Rectal smooth muscle tissue (tissue), 1 donor: ENCODE results near the gene SH3RF3.

ENCODE experiments used
- H3K27ac ChIP-seq: one replicate; pipeline ENCODE4 v1.7.0; 2013; ENCODE audit warnings: low read depth, low read length, inconsistent platforms
- H3K27me3 ChIP-seq: one replicate; pipeline ENCODE4 v1.7.0; 2013; ENCODE audit warnings: low read length; ENCODE audit not compliant: control insufficient read depth, insufficient read depth
- H3K36me3 ChIP-seq: one replicate; pipeline ENCODE4 v1.7.0; 2013; ENCODE audit warnings: low read length; ENCODE audit not compliant: control insufficient read depth, insufficient read depth
- H3K4me1 ChIP-seq: one replicate; pipeline ENCODE4 v1.7.0; 2013; ENCODE audit warnings: low read length; ENCODE audit not compliant: control insufficient read depth, insufficient read depth
- H3K4me3 ChIP-seq: one replicate; pipeline ENCODE4 v1.7.0; 2013; ENCODE audit warnings: low read length
- H3K9ac ChIP-seq: one replicate; pipeline ENCODE4 v1.7.0; 2013; ENCODE audit warnings: low read length

The SH3RF3 gene

GRCh38 chr2:109385506-109385905 lies 256.5 kb downstream of the SH3RF3 start:
- H3K9ac ChIP-seq: no peak overlapping the region
- H3K27ac ChIP-seq: no peak overlapping the region
- H3K27me3 ChIP-seq: no peaks in the 10 kb centered on the region
- H3K4me3 ChIP-seq: no peak overlapping the region
- no peaks in the 10 kb centered on the region for H3K36me3 ChIP-seq
- H3K4me1 ChIP-seq: peaks cover 11% of the 10 kb centered on the region

- Histone ChIP-seq H3K4me1 (peaks cover 11% of the 10 kb centered on the region), H3K27me3 (no peaks in the 10 kb centered on the region), H3K27ac (no peak overlapping the region), H3K36me3 (no peaks in the 10 kb centered on the region), H3K4me3 (no peak overlapping the region), H3K9ac (no peak overlapping the region)
These were observed 257.1 kb downstream of the SH3RF3 start for GRCh38 chr2:109386004-109386695.

- Histone ChIP-seq H3K9ac (no peak overlapping the region), H3K4me3 (no peak overlapping the region), H3K36me3 (no peaks in the 10 kb centered on the region)
These were observed 258.3 kb downstream of the SH3RF3 start for GRCh38 chr2:109387221-109387735.

GRCh38 chr2:109387778-109388469 lies 258.9 kb downstream of the SH3RF3 start:
- Histone ChIP-seq H3K9ac (no peak overlapping the region), H3K27ac (no peak overlapping the region), H3K36me3 (no peaks in the 10 kb centered on the region), H3K4me1 (peaks cover 7% of the 10 kb centered on the region), H3K4me3 (no peak overlapping the region), H3K27me3 (no peaks in the 10 kb centered on the region)

More at GRCh38 chr2:109387221-109387735, 258.3 kb downstream of the SH3RF3 start:
- Histone ChIP-seq H3K4me1 (peaks cover 11% of the 10 kb centered on the region), H3K27me3 (no peaks in the 10 kb centered on the region), H3K27ac (no peak overlapping the region)

- Histone ChIP-seq H3K4me1 (no peaks in the 10 kb centered on the region), H3K9ac (no peak overlapping the region), H3K4me3 (no peak overlapping the region), H3K36me3 (no peaks in the 10 kb centered on the region), H3K27ac (no peak overlapping the region), H3K27me3 (no peaks in the 10 kb centered on the region)
These were observed 262.2 kb downstream of the SH3RF3 start for GRCh38 chr2:109391243-109391642.

- Histone ChIP-seq H3K4me1 (no peaks in the 10 kb centered on the region), H3K4me3 (no peak overlapping the region), H3K9ac (no peak overlapping the region), H3K27ac (no peak overlapping the region), H3K36me3 (no peaks in the 10 kb centered on the region), H3K27me3 (no peaks in the 10 kb centered on the region)
These were observed 263.1 kb downstream of the SH3RF3 start for GRCh38 chr2:109392140-109392539.

GRCh38 chr2:109392816-109393661 lies 264.0 kb downstream of the SH3RF3 start:
- no peak overlapping the region for H3K27ac ChIP-seq
- H3K9ac ChIP-seq: no peak overlapping the region
- no peaks in the 10 kb centered on the region for H3K4me1 ChIP-seq
- no peaks in the 10 kb centered on the region for H3K27me3 ChIP-seq
- H3K36me3 ChIP-seq: no peaks in the 10 kb centered on the region
- H3K4me3 ChIP-seq: no peak overlapping the region

- no peak overlapping the region for H3K9ac ChIP-seq
These were observed 264.6 kb downstream of the SH3RF3 start for GRCh38 chr2:109393662-109393972.

GRCh38 chr2:109395494-109396201 lies 266.6 kb downstream of the SH3RF3 start:
- H3K9ac ChIP-seq: no peak overlapping the region

More at GRCh38 chr2:109393662-109393972, 264.6 kb downstream of the SH3RF3 start:
- Histone ChIP-seq H3K27me3 (no peaks in the 10 kb centered on the region), H3K27ac (no peak overlapping the region), H3K4me3 (no peak overlapping the region), H3K4me1 (no peaks in the 10 kb centered on the region), H3K36me3 (no peaks in the 10 kb centered on the region)

GRCh38 chr2:109396202-109397180 lies 267.5 kb downstream of the SH3RF3 start:
- Histone ChIP-seq H3K27me3 (no peaks in the 10 kb centered on the region), H3K27ac (no peak overlapping the region), H3K36me3 (peaks cover 3% of the 10 kb centered on the region), H3K4me1 (no peaks in the 10 kb centered on the region), H3K9ac (no peak overlapping the region), H3K4me3 (no peak overlapping the region)

More at GRCh38 chr2:109395494-109396201, 266.6 kb downstream of the SH3RF3 start:
- H3K36me3 ChIP-seq: peaks cover under 1% of the 10 kb centered on the region
- H3K27ac ChIP-seq: no peak overlapping the region
- no peak overlapping the region for H3K4me3 ChIP-seq
- no peaks in the 10 kb centered on the region for H3K27me3 ChIP-seq
- no peaks in the 10 kb centered on the region for H3K4me1 ChIP-seq

- no peak overlapping the region for H3K27ac ChIP-seq
- no peaks in the 10 kb centered on the region for H3K4me1 ChIP-seq
- peaks cover 3% of the 10 kb centered on the region for H3K36me3 ChIP-seq
- H3K27me3 ChIP-seq: no peaks in the 10 kb centered on the region
- no peak overlapping the region for H3K9ac ChIP-seq
- H3K4me3 ChIP-seq: no peak overlapping the region
These were observed 268.9 kb downstream of the SH3RF3 start for GRCh38 chr2:109397893-109398292.
